ENCODE measurements around the gene BNIP3.
"Not testable (repeated sequence)": the region's sequence is repeated elsewhere in the genome, so short reads cannot be mapped to it uniquely, and the experiment has no call there.

The BNIP3 gene

GRCh38 chr10:131977323-131978096 is 4.2 kb downstream of the BNIP3 start:
- no peak for DNase-seq (ENCODE audit: low read depth)

GRCh38 chr10:131975796-131976195 is 5.9 kb downstream of the BNIP3 start:
- DNase-seq (ENCODE audit: low read depth): no peak

- DNase-seq (ENCODE audit: low read depth): no peak
These were observed 6.7 kb downstream of the BNIP3 start for GRCh38 chr10:131975003-131975402.

GRCh38 chr10:131974034-131974817 is 7.5 kb downstream of the BNIP3 start:
- no peak for DNase-seq (ENCODE audit: low read depth)

- DNase-seq (ENCODE audit: low read depth): no peak
These were observed 8.4 kb downstream of the BNIP3 start for GRCh38 chr10:131973160-131973951.

- DNase-seq (ENCODE audit: low read depth): no peak
These were observed 9.2 kb downstream of the BNIP3 start for GRCh38 chr10:131972474-131973071.

GRCh38 chr10:131971591-131971990 is 10.1 kb downstream of the BNIP3 start:
- DNase-seq (ENCODE audit: low read depth): no peak

- no peak for DNase-seq (ENCODE audit: low read depth)
These were observed 10.8 kb downstream of the BNIP3 start for GRCh38 chr10:131970946-131971345.

GRCh38 chr10:131968949-131969348 is 12.8 kb downstream of the BNIP3 start:
- no peak for DNase-seq (ENCODE audit: low read depth)

- DNase-seq (ENCODE audit: low read depth): no peak
These were observed 17.4 kb downstream of the BNIP3 start for GRCh38 chr10:131964298-131964697.

GRCh38 chr10:131963811-131964210 is 17.9 kb downstream of the BNIP3 start:
- DNase-seq (ENCODE audit: low read depth): no peak

- no peak for DNase-seq (ENCODE audit: low read depth)
These were observed 18.4 kb downstream of the BNIP3 start for GRCh38 chr10:131963350-131963749.

- DNase-seq (ENCODE audit: low read depth): no peak
These were observed 19.7 kb downstream of the BNIP3 start for GRCh38 chr10:131961777-131962662.

- DNase-seq (ENCODE audit: low read depth): no peak
These were observed 20.5 kb downstream of the BNIP3 start for GRCh38 chr10:131961047-131961776.

- DNase-seq (ENCODE audit: low read depth): no peak
These were observed 21.1 kb downstream of the BNIP3 start for GRCh38 chr10:131960631-131961046.

- DNase-seq (ENCODE audit: low read depth): no peak
These were observed 21.9 kb downstream of the BNIP3 start for GRCh38 chr10:131959841-131960240.

- DNase-seq (ENCODE audit: low read depth): no peak
These were observed 26.0 kb downstream of the BNIP3 start for GRCh38 chr10:131955591-131956340.

GRCh38 chr10:131954356-131954965 is 27.3 kb downstream of the BNIP3 start:
- DNase-seq (ENCODE audit: low read depth): no peak

GRCh38 chr10:131949908-131950307 is 31.8 kb downstream of the BNIP3 start:
- not testable (repeated sequence) for DNase-seq (ENCODE audit: low read depth)
